Measurements from ENCODE around the gene TMEM151A. TPM values are rescaled to one million over a fixed set of nuclear protein-coding genes. Genes with fewer than 3 reads are reported as not detected.
A peak's percentile ranks its signal among the peaks of the same experiment; 100 is the strongest.
"Not testable (repeated sequence)": the region's sequence is repeated elsewhere in the genome, so short reads cannot be mapped to it uniquely, and the experiment has no call there.

The TMEM151A gene
- total RNA-seq, 1 experiment from 2014 or later: not detected

DNA sequence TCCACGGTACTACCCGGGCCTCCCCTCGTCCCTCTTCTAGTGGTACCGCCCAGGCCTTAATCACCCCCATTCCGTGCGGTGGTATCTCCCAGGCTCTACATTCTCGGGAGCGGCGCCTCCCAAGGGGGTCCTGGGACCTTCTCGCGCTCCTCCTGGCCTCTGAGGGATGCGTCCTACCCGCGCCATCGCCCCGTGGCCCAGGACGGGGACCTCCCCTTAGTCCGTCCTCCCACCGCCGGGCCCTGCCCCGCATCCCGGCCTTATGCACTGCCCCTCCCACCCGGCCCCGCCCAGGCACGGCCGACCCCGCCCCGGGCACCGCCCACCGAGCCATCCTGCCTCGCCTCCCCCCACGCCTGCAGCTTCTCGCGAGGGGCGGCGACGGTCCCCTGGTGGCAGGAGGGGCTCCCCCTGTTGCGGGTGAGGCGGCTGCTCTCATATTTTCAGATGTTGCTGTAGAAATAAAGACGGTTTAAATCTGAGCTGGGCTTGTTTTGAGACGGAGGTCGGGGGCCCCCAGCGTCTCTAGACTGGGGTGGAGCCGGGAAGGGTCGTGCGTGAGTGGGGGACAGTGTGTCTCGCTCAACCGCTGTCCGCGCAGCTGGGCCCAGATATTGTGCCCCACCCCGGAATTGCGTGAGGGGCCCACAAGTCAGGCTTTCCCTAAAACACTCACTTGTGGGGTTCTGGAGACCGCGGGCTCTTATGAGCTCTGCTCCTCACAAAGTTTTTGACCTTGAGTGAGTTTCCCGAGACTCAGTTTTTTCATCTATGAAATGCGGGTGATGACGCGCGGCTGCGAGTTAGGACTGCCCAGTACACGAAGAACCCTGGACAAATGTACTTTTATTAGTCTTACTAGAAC lies 24.1 kb upstream of the TMEM151A start:
- peak; percentile 42 for DNase-seq (ENCODE audit: low read depth)

DNA sequence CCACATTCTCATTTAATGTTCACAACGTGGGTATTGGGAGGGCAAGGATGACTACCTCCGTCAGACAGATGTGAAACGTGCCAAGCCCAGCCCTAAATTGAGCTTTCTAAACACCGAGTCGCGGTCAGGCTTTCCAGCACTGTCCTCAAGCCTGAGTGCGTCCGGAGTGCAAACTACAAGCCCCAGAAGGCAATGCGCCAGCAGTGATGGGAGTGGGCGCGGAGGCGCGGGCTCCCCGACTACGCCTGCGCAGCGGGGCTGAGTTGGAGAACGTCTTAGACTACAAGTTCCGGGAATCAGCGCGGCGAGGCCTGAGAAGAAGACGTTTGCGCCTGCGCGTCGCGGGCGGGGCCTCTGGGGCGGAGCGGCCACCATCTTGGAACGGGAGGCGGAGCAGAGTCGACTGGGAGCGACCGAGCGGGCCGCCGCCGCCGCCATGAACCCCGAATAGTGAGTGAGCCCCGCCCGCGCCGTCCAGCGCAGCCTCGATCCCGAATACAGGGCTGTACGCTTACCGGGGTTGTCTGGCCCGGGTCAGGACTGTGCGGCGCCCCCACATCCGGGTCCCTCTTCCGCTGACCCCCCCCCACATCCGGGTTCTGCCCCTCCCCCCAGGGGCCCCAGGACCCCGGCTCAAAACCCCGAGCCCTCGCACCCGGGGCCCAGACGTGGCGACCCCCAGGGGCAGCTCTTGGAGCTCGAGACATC lies 23.3 kb upstream of the TMEM151A start, which contains the start of gene RAB1B:
RAB1B (plus strand) TSS at position 396 of the 708 bp plus-strand sequence; CDS start at position 437, 41 bp downstream.
- peak; percentile 98 for DNase-seq (ENCODE audit: low read depth)

DNA sequence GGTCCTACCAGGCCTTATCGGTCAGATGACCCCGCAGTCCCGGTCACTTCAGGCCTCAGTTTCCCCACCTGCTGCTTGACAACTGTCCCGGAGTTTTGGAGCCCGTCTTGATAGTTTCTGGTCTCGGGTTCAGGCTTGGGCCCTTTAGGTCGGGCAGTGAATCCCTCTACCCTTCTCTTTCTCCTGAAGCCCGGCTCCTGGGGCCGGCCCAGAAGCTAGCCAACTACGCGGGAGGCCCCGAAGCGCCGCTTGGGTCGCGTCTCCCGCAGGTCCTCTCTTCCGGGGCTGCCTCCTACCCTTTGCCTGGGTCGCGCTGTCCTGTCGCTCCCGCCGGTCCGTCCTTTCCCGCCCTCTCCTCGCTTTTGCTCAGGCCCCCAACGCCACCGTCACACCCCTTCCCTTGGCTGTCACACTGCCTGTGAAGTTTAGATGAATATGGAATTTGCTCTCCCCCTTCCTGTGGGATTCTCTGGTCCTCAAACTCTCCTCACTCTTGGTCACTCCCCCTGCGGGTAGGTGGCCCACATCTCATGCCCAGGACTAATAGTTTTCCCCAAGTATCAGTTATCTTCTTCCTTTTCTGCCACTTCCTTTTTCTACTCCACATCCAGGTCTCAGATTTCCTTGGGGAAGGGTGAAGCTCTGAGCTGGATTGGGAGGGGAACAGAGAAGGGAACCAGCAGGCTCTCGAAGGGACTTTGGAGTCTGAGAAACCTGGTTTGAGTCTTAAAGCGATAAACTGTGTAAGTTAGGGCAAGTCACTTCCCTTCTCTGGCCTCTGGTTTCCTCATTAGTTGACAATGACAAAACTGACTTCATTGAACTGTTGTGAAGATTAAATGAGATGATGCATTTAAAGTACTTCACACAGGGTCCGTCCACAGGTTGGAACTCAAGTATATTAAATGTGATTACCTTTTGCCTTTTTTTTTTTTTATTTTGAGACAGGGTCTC lies 22.5 kb upstream of the TMEM151A start:
- DNase-seq (ENCODE audit: low read depth): peak; percentile 56

DNA sequence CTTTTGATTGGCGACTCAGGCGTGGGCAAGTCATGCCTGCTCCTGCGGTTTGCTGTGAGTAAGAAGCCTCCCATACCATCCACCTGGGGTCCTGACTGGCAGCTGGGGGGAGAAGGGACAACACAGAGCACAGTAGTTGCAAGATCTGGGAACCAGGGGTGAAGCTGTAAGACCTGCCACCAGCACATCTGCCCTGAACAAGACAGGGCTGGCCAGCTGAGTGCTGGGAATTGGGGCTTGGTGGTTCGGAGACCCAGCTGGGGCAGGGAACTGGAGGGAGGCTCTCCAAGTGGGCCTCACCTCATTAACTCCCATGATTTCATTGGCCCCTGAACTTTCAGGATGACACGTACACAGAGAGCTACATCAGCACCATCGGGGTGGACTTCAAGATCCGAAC lies 19.9 kb upstream of the TMEM151A start:
- no peak for DNase-seq (ENCODE audit: low read depth)

DNA sequence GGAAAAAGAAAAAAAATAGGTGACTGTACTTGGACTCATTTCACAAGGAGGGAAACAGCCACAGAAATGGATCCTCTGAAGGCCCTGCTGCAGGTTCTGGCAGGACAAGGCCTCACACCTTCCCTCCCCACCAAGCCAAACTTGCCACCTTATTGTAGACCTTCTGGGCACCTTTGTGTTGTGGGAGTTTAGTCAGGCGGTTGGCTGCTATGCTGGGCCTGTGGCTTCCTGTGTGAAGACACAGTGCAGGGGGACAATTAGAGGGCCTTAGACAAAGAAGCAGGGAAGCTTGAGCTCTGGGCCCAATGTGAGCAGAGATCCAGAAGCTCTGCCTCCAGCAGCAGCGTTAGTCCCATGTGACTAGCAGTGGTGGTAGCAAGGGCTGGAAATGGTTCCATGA lies 19.1 kb upstream of the TMEM151A start:
- DNase-seq (ENCODE audit: low read depth): no peak

DNA sequence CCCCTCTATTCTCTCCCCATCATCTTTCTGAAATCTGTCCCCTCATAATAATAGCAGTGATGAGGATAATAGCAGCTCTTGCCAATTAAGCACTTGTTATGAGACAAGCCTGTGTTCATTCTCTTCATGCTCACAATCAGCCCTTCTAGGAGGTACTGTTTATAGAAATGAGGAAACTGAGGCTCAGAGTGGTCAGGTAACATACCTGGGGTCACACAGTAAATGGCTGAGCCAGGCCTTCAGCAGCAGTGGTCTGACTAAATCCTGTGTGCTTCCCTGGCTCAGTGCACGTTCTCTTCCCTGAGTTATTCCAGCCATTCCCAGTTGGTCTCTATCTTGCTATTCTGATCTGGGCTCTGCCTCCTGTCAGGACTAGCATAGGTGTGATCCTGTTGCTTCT lies 17.5 kb upstream of the TMEM151A start:
- no peak for DNase-seq (ENCODE audit: low read depth)

DNA sequence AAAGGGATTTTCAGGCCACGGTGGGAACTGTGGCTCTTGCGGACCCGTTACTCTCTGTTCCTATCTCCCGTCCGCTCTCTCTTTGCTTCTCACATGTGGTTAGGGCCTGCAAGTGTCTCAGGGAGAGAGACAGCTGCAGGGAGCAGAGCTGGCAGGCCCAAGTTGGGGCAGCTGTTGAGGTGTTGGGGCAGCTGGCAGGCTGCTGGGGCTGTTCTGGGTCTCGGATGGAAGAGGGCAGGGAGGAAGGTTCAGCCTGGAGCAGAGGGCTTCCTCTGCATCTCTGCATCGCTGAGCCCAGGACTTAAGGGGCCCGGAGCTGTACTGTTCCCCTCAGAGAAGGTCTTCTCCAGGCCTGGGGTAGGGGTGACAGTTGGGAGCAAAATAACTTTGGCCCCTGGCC lies 16.3 kb upstream of the TMEM151A start:
- no peak for DNase-seq (ENCODE audit: low read depth)

DNA sequence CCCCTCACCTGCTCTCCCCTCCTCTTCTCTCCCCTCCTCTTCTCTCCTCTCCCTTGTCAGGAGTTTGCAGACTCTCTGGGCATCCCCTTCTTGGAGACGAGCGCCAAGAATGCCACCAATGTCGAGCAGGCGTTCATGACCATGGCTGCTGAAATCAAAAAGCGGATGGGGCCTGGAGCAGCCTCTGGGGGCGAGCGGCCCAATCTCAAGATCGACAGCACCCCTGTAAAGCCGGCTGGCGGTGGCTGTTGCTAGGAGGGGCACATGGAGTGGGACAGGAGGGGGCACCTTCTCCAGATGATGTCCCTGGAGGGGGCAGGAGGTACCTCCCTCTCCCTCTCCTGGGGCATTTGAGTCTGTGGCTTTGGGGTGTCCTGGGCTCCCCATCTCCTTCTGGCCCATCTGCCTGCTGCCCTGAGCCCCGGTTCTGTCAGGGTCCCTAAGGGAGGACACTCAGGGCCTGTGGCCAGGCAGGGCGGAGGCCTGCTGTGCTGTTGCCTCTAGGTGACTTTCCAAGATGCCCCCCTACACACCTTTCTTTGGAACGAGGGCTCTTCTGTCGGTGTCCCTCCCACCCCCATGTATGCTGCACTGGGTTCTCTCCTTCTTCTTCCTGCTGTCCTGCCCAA lies 15.6 kb upstream of the TMEM151A start:
- no peak for DNase-seq (ENCODE audit: low read depth)

DNA sequence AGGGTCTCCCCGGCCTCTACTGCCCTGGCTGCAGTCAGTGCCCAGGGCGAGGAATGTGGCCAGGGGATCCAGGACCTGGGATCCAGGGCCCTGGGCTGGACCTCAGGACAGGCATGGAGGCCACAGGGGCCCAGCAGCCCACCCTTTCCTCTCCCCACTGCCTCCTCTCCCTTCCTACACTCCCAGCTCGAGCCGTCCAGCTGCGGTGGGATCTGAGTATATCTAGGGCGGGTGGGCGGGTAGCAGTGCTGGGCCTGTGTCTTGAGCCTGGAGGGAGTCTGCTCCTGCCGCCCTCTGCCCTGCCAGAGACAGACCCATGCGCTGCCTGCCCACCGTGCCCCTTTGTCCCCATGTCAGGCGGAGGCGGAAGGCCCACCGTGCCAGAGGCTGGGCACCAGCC lies 15.1 kb upstream of the TMEM151A start:
- not testable (repeated sequence) for DNase-seq (ENCODE audit: low read depth)

DNA sequence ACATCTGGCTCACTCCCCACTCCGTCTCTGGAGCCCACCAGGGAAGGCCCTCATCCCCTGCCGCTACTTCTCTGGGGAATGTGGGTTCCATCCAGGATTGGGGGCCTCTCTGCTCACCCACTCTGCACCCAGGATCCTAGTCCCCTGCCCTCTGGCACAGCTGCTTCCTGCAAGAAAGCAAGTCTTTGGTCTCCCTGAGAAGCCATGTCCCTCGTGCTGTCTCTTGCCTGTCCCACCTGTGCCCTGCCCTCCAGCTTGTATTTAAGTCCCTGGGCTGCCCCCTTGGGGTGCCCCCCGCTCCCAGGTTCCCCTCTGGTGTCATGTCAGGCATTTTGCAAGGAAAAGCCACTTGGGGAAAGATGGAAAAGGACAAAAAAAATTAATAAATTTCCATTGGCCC lies 14.6 kb upstream of the TMEM151A start:
- not testable (repeated sequence) for DNase-seq (ENCODE audit: low read depth)

DNA sequence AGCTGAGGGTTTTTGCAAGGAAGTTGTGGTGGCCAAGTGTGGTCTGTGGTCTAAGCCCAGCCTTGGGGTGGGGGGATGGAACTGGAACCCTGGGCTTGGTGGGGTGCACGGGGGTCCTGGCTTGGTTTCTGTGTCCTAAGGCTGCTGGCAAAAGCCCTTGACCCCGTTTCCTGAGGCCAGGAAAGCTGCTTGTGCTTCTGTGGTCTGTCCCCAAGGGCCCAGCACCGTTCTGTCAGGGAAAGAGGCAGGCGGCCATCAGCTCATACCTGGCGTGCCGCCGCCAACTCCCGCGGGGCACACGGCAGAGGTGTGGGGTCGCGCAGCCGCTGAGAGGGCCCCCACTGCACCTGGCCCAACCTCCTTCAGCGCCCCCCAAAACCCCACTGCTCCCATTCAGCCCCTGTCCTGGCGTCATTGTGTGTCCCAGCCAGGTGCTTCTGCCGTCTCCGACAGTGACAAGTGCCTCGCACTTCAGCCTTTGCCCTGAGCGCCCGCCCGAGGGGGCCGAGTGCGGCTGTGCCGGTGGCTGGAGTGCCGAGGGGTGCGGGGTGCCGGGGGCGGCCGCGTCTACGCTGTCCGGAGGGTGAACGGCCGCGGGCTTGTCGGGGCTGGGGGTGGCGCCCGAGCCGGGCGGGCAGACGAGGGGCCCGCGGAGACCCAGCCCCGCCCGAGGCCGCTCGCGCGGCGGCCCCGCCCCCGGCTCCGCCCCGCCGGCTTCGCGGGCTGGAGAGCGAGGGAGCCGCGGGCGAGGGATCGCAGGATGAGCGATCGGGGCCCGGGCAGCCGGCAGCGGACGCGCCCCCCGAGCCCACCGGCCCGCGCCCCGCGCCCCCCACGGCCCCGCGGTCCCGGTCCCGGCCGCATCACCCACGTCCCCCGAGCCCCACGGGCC lies 14.0 kb upstream of the TMEM151A start, which contains the start of gene CNIH2:
CNIH2 (plus strand) TSS at position 705 of the 892 bp plus-strand sequence. CDS start 282 bp downstream, outside the sequence.
- DNase-seq (ENCODE audit: low read depth): no peak

DNA sequence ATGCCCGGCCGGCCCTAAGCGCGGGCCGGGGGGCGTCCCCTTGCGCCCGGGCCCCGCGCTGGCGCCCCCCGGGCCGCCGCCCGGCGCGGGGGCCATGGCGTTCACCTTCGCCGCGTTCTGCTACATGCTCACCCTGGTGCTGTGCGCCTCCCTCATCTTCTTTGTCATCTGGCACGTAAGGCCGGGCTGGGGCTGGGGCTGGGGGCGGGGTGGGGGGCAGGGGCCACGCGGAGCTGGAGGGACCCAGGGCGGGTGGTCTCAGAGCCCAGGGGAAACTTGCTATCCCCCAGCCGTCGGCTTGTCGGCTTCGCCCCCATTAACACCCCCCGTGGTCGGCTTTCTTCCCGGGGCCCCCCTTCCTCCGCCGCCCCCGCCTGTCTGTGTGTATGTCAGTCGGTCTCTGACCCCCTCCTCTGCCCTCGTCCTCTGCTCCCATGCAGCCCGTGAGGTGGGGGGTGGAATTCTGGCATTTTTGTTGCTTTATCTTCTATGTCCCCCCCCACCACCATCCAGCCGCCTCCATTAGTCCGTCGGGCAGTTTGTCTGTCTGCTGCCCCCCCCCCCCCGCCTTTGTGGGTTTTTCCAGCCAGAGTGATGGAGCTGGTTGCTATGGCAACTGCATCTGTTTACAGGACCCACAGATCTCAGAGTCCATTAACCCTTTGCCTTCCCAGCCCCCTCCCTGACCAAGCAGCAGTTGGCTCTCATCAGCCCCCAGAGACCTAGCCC lies 13.2 kb upstream of the TMEM151A start:
- DNase-seq (ENCODE audit: low read depth): no peak

DNA sequence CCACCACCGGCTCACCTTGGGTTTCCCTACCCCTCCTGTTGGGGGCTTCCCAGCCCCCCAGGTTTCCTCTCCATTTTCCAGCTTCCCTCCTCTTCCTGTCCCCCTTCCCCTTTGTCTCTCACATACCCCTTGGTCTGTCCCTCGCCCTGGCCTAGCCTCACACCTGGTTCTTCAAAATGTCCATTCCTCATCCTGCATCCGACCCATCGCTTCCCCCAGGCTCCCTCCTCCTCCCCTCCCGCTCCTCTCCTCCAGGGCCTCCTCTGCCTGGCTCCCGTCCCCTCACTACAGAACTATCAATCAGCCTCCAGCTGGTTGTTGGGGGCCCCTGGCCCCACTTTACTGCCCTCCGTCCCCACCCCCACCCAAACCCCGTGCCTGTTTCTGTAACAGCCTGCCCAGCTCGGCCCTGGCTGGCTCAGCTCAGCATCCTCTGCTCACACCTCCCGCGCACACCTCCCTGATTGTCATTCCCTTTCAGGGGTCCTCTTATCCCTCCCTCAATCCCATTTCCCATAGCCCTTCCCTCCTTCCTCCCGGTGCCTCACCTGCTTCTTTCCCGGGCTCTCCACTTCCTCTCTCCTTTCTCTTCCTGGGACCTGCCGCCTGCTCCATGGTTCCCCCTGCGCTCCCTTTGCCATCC lies 12.5 kb upstream of the TMEM151A start:
- no peak for DNase-seq (ENCODE audit: low read depth)

DNA sequence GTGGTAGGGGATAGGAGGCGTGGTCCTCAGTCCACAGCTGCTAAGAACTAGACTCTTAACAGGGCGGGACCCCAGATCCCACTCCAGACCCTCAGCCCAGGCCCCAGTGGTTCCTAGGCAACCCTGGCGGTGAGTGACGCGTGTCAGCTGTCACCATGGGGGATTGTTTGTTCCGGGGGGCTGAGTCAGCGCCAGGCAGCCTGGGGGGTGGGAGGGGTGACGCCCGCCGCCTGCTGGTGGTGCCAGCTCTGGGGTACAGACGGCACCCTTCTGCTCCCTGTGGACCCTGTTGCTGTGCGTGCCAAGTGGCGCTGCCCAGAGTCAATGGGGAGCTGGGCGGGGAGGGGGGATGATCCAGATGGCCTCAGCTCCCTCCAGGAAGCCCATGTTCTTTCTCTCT lies 11.3 kb upstream of the TMEM151A start:
- no peak for DNase-seq (ENCODE audit: low read depth)

DNA sequence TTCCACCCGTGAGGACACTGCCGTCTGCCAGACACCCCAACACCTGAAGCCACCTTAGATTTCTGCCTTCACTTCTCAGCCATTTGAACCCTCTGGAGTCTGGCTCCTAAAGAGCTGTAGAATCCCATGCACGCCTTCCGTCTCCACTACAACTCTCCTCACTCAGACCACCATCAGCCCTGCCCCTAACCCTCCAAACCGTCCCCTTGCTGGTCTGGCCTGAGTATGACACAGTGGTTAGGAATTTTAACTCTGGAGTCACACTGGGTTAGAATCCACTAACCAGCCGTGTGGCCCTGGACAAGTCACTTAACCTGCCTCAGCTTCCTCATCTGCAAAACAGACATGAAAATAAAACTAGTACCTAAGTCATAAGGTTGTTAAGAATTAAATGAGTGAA lies 10.7 kb upstream of the TMEM151A start:
- peak; percentile 28 for DNase-seq (ENCODE audit: low read depth)

DNA sequence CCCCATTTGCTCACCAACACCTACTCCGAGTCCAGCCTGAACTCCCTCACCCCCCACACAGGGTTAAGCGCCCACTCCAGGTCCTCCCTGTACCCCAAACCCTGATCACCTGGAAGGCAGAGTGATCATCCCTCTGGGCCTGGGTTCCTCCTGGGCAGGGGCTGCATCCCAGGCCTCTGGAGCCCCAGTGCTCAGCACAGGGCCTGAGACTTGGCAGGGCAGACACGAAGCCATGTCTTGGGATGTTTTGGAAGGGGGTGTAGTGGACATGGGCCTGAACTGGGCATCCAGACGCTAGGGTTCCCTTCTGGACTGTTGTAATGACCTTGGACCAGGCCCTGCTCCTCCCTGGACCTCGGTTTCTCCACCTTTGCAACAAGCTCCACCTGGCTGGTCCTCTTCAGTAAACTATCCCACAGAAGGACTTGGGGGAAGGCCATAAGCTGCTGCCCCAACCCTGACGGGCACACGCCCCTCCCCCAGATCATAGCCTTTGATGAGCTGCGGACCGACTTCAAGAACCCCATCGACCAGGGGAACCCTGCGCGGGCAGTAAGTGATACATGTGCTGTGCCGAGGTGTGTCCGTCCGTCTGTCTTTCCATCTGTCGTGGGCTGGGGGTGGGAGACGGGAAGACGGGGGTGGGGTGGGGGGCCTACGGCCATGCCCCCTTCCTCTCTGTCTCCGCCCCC lies 9.8 kb upstream of the TMEM151A start:
- DNase-seq (ENCODE audit: low read depth): no peak

DNA sequence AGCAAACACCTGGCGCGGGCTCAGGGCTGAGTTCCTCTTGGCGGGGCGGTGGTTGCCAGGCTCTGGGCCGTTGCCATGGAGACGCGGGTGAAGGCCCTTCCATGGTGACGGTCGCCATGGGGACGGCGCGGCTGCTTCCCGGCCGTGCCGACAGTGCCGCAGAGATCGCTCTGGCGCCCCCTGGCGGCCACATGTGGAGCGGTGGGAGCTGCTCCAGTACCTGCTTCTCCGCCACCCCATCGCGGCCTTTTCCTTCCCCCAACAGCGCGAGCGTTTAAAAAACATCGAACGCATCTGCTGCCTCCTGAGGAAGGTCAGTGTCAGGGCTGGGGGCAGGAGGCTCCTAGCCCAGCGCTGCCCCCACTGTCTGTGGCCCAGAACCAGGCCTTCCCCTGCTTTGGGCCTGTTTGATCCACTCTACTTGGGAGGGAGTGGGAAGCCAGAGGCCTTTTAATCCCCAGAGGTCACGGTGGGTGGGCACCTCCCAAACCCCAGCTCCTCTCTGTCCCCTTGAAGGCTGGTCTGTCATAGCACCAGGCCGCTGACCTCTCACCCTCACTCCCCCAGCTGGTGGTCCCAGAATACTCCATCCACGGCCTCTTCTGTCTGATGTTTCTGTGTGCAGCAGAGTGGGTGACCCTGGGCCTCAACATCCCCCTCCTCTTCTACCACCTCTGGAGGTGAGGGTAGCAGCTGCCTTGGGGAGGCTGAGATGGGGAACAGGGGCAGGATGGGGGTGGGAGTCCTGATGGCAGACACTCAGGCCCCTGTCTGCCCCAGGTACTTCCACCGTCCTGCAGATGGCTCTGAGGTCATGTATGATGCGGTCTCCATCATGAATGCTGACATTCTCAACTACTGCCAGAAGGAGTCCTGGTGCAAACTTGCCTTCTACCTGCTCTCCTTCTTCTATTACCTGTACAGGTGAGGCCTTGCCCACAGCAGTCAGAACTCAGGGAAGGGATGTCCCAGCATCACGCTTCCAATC lies 8.9 kb upstream of the TMEM151A start:
- peak; percentile 92 for DNase-seq (ENCODE audit: low read depth)

All from HT1080 (cell line).